ENCODE data around the gene MLN.

MLN gene, protein sequence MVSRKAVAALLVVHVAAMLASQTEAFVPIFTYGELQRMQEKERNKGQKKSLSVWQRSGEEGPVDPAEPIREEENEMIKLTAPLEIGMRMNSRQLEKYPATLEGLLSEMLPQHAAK

GRCh38 chr6:33803571-33804053 lies at the start of gene MLN:
Gene MLN (minus strand): TSS chr6:33804003. CDS start chr6:33801163, 2,840 bp downstream.
- FAIRE-seq: no peak

GRCh38 chr6:33853026-33853425 lies 49.2 kb upstream of the MLN start:
- FAIRE-seq: no peak

DNA sequence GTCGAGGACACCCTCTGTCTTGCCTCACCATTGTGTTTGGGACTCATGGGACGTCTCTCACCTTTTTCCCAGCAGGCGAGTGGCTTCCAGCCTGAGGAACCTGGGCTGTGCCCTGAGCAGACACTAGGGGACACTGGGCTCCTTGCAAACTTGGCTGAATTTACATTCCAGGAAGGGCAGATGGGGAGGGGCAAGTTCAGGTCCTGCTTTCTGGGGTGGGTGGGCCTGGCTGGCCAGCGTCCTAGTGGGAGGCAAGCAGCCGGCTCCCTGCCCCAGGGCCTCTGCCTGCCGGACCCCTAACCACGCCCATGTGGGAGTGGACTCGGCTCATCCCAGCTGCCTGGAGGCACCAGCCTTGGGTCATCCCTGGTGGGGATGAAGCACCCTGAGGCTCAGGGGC lies 48.2 kb upstream of the MLN start:
- no peak for FAIRE-seq

- FAIRE-seq: no peak
Observed at GRCh38 chr6:33850869-33851541, 47.2 kb upstream of the MLN start.

GRCh38 chr6:33850296-33850695 lies 46.5 kb upstream of the MLN start:
- FAIRE-seq: no peak

- no peak for FAIRE-seq
Observed at GRCh38 chr6:33849500-33850075, 45.8 kb upstream of the MLN start.

GRCh38 chr6:33848484-33848883 lies 44.7 kb upstream of the MLN start:
- no peak for FAIRE-seq

DNA sequence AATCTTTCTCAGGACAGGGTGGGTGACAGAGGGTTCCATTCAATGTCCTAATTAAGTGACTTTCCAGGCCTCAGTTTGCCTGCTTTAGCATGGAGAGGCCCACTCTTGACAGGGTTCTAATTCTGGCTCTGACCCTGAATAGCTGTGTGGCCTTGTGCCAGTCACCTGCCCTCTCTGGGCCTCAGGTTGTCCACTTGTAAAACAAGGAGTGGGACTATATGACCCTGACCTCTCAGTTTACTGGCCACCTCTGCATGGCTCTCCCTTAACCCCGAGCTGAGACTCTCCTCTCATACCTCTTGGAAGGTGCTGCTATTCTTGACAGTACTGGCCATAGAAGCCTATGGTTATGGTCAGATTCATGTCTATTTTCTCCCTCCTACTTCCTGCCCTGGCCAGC lies 44.1 kb upstream of the MLN start:
- no peak for FAIRE-seq

DNA sequence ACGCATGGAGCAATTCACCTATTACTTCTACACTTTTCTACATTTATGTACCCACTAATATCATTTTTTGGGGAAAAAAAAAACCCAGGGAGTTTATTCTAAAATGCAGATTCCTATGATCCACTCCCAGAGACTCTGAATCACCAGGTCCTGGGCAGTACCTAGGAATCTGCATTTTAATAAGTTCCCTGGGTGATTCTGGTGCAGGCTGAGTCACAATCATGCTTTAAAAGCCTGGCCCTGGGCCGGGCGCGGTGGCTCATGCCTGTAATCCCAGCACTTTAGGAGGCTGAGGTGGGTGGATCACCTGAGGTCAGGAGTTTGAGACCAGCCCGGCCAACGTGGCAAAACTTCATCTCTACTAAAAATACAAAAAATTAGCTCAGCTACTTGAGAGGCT lies 43.3 kb upstream of the MLN start:
- no peak for FAIRE-seq

DNA sequence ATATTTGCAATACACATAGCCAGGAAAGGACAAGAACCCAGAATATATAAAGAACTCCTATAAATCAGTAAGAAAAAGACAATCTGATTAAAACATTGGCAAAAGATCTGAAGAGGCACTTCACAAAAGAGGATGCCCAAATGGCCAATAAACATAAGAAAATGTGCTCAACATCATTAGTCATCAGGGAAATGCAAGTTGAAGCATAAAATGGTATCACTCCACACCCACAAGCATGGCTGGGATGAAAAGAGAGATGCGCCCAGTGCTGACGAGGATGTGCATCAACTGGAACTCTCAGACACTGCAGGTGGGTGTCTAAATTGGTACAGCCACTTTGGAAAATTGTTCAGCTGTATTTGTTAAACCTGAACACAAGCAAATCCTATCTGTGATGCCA lies 42.4 kb upstream of the MLN start:
- FAIRE-seq: no peak

- FAIRE-seq: no peak
Observed at GRCh38 chr6:33845031-33845745, 41.4 kb upstream of the MLN start.

DNA sequence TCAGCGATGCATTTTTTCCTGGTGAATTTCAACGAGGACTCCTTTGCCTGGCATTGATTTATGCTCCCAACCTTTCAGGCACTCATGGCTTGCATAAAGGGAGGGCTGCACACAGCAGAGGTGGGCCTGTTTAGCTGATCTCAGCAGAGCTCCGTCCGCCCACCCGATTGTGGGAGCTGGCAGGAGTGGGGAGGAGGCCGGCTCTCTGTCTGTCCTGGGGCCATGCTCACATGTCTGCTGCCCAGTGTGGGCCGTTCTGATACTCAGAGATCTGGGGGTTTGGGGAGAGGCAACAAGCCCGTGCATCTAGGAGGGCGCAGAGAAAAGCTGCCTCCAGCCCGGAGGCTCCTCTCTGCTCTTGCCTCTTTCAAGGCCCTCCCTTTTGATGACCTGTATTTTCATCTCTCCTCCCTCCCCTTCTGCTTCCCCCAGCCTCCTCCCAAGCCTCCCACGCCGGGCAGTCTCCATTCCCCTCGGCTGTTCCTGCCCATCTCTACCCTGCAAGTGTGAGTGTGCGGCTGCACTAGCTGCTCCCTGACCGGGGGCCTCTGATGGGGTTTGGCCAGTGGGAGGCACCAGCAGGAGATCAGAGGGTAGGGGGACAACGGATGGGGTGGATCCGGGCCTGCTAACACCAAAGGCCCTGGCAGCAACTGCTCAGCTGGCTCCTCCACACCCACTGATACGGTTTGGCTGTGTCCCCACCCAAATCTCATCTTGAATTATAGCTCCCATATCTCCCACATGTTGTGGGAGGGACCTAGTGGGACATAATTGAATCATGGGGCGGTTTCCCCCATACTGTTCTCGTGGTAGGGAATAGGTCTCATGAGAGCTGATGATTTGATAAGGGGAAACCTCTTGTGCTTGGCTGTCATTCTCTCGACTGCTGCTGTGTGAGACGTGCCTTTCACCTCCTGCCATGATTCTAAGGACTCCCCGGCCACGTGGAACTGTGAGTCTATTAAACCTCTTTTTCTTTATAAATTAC lies 39.6 kb upstream of the MLN start:
- FAIRE-seq: no peak

- no peak for FAIRE-seq
Observed at GRCh38 chr6:33841868-33842267, 38.1 kb upstream of the MLN start.

DNA sequence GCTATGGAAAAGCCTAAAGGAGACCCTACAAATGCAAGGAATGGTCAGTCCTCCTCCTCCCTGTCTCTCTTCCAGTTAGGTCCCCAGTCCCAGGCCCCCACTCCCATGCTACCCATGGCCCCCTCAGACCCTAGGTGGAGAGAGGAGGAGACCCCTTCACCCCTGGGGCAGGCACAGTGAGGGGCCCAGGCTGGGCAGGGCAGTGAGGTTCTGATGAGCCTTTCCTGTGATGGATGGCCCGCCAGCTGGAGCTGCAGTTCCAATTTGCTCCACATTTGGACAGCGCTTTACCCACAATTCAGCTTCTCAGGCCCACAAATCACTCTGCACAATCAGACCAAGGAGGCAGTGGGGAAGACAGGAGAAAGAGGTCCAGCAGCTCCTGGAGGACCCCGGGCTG lies 37.3 kb upstream of the MLN start:
- no peak for FAIRE-seq

DNA sequence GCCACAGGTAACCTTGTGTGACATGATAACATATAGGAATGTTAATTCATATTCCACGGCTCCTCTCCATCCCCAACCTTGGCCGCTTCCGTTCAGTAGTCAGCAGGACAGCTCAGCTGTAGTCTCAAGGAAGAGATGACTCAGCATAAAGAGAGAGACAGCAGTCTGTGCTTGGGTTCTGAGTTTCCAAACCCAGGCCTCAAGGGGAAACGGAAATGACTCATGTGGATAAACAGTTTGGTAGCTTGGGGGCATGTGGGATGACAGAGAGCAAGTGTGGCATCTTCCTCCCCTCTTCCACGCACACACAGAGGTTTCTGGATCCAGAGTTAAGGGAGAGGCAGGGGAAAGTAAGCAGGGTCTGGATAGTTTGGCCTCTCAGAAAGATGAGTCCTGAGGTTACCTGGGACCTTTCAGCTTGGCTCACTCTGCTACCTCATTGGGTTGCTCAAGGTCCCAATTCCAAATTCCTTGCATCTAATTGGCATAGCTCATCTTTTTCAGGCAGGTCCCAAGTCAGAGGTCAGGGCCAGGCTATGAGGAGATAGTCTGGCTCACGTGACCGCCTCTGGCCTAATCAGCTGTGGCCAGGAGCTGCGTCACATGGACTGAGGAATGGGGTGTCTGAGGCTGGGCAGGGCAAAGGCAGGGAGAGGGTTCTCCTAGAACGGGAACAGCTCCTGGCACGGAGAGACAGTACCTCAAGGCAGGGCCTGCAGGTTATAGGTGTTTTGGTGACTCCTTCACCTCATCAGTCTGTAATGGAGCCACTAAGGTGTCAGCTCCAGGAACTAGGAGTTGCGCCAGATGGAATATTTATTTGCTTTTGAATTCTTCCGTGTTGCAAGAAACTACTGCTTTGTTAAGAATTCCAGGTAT lies 36.5 kb upstream of the MLN start:
- no peak for FAIRE-seq

DNA sequence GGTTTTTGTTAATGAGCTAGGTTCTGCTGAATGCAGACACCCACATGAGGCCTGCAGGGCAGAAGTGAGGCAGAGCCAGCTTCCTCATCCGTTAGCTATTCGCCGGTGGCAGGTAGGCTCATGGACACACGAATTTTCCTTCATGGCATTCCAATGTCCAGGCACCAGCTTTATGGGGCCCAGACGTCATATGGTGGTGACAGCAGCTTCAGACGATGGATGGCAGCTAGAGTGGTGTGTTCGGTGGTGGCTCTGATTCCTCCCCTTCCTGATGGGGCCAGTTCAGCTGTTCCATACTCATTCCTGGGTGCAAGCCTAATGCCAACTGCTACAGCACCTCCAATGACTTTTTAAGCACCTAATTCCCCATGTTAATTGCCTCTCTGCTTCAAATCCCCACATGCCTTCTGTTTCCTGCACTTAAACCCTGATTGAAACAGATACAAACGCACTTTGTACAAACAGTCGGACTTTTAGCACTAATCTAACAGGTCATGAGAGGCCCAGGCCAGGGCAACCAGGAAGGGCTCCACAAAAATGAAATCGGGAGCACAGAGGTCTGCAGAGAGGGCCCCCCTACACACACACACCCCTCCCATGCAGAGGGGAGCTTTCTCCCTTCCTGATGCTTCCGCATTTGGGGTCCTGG lies 35.7 kb upstream of the MLN start:
- FAIRE-seq: no peak

DNA sequence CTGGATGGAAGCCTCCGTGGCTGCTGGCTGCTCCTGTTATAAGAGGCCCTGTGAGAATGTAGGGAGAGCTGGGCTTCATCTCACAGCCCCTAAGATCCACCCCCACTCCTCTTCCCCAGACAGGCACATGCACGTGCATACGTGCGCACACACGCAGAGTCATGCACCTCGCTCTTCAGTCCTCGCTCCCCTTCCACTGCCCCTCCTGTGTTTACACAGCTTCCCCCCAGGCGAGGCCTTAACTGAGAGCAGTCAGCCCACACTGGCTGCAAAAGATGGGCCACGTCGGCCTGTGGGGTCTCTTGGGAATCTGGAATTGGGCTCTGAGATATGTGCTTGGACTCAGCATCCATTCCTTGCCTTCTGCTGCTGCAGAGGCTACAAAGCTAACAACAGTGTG lies 35.2 kb upstream of the MLN start:
- FAIRE-seq: no peak

GRCh38 chr6:33837971-33838665 lies 34.3 kb upstream of the MLN start:
- FAIRE-seq: no peak

DNA sequence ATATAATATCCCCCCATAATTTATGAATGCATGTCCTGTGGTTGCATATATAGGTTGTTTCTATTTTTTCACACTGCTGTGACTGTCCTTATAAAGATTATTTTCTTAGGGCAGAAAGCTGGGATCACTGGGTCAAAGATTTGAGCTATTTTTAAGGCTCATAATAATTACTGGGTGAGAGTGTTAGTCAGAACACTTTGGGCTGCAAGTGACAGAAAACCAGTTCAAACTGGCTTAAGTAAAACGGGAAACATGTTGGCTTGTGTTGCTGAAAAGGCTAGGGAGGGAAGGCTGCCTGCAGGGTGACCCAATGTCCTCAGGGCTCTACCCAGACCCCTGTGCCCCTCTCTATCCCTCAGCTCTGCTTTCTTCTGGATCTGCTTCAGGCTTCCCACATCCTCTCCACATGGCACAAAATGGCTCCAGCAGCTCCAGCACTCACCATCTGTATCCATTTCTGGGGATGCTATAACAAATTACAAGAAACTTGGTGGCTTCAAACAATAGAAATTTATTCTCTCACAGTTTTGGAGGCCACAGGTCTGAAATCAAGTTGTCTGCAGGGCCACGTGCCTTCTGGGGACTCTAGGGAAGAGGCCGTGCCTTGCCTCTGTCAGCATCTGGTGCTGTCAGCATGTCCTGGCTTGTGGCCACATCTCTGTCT lies 33.1 kb upstream of the MLN start:
- FAIRE-seq: no peak

All from TTC549 (cell line).